Measurements from ENCODE around the gene SIDT1.

The SIDT1 gene

DNA sequence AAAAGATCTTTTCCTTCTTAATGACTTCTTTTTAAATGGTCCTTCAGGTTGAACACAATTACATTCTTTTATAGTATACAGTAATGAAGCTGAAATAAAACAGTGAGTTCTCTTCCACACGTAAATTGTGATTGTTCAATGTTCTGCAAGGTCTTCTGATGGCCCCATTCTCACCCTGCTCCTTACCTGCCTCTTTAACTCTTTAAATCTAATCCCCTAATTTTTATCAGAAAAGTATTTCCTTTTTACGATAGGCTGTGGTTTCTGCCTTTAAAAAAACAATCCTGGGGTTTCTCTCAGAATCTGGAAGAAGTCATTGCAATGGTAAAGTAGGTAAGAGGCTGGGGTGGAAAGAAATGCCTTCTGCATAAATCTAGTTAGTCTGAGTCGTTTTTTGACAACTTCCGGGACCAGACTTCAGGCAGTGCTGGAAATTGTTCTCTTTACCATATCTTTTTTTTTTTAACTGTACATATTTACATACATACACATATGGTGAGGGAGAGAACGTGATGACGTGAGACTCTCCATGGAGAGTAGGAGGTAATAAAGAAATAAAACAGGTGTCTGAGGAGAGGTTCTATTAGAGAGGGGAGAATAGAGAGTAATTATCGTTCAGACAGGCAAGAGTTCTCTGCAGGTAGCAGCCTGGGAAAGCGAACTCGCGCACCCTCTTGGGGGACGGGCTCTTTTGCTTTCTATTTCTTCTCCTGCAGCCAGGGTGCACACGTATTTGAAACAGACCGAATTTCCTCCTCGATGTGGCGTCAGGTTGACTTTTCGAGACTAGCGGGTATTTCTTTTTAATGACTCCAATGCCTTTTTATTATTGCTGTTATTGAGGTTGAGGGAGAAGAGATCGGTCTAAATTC is at the start of gene SIDT1:
Gene SIDT1 (plus strand): TSS at position 730 of the 872 bp plus-strand sequence. CDS start 467 bp downstream, outside the sequence.
- no peak for FAIRE-seq

DNA sequence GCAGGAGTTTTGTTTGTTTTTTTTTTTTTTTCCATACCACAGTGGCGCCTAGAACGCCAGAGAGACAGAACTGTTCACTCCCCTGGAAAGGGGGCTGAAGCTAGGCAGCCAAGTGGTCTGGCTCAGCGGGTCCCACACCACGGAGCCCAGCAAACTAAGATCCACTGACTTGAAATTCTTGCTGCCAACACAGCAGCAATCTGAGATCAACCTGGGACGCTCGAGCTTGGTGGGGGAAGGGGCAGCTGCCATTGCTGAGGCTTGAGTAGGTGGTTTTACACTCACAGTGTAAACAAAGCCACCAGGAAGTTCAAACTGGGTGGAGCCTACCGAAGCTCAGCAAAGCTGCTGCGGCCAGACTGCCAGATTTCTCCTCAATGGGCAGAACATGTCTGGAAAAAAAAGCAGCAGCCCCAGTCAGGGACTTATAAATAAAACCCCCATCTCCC is 47.2 kb upstream of the SIDT1 start:
- no peak for FAIRE-seq

DNA sequence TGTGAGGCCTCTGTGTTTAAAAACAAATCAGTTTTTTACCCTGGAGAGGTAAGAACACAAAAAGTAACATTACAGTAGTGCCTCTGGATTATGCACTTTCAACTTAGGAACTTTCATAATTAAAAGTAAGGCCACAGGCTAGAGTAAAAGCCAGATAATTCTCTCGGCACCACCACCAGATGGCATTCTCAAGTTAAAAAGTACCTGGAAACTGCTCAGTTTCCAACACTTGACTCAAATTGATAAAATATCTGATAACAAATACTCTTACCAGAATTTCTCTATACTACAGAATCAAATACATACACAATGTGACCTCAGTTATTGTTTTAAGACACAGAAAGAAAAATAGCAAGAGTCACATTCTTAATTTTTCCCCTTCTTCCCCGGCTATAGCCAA is 37.3 kb upstream of the SIDT1 start:
- FAIRE-seq, result peak; percentile 55

DNA sequence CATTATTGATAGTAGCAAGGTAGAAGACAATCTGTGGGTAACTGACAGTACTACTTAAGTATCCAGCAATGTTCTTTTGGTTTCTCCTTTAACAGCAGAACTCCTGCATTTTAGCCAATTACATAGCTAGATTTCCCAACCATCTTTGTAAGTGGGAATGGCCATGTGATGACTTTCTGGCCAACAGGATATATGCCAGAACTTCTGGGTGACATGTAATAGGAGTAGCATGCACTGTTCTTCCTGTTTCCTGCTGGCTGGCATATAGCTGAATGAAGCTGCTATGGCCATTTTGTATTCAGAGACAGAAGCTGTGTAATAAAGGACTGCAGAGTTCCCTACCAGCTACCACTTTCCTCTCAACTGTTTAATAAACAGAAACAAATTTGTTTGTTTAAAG is 35.4 kb upstream of the SIDT1 start:
- no peak for FAIRE-seq

DNA sequence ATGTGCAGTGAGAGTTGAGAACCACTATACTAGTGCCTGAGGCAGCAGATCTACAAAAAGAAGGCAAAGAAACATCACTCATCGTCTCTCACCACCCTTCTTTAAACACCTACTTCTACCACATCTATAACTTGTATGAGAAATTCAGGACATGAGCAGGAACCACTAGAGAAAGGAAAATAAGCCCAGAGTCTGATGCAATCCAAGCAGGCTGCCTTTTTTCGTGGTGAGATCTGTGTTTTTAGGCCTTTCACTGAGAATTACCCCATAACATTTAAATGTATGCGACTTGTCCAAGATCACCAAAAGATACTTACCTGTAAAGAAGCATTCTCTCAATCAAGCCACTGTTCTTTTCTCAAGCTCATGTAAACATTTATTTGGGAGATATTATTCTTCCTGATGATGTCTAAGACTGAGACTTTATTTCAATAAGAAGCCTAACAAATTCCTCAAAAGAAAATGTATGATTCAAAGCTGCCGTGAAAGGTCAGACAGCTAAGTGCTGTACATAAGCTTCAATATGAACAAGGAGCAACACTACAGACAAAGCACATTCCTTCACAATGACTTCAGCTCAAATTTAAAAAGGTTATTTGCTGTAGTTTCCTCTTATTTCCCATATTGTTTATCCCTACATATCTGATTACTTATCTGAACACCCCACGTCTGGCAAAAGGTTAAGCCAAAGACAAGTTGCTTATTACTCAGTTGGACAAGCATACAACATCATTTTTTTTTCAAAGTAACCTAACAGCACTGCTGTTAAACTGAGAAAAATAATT is 33.9 kb upstream of the SIDT1 start:
- no peak for FAIRE-seq

DNA sequence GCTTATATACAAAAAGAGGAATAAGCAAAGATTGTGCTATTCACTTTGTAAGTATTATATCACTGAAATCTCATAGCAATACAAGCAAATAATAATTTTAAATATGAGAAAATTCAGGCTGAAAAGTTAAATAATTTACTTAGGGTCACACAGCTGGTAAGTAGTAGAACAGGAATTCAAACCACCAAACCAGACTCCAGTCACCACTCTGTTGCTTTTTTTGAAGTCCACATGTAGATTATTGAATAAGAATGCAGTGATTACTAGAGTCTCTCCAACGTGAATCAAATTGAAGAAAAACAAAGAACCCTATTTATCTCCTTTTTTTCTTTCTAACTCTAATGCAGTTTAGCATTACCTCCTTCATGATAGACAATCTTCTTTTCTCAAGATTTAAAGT is 33.3 kb upstream of the SIDT1 start:
- FAIRE-seq, result no peak

DNA sequence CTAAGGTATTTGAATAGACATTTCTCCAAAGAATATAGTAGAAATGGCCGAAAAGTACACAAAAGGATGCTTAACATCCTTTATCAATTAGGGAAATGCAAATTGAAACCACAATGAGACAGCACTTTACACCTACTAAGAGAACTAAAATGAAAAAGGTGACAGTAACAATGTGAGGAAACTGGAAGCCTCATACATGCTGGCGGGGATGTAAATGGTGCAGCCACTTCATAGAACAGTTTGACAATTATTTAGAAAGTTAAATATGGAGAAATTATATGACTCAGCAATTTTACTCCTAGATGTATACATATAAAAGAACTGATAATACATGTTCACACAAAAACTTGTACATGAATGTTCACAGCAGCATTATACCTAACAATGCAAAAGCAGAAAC is 30.8 kb upstream of the SIDT1 start:
- FAIRE-seq, result no peak

DNA sequence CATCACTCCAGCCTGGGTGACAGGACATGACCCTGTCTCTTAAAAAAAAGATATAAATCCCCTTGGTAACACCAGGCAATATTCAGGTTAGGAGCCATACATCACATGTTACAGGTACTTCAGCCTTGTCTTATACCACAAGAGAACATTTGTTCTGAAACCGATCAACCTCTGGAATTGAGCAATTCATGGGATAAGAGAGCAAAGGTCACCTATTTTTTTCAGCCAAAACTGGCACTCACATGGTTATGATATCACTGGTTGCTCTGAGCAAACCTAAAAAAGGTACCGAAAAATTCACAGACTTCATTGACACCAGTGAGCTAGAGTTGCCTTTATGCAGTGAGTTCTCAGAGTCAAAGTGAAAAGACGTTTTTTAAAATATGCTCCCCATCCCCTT is 26.5 kb upstream of the SIDT1 start:
- FAIRE-seq, result no peak

DNA sequence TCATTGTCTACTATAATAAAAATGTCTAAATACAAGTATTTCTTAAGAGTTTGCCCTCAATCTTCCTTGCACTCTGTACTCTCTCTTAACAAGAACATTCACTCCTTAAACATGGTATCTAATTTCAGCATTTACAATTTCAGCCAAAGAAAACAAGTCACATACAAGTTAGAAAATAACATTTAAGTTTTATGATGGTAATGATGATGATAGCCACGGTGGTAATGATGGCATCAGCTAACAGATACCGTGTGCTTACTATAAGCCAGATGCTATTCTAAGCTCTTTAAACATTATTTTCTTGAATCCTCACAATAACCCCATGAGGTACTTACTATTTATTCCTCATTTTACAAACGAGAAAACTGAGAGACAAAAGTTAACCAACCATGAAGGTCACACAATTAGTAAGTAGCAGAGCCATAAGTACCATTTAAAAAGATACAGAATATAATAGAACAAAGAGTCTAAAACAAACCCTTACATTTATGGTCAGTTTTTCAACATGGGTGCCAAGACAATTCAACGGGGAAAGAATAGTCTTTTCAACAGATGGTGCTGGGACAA is 24.8 kb upstream of the SIDT1 start:
- no peak for FAIRE-seq

DNA sequence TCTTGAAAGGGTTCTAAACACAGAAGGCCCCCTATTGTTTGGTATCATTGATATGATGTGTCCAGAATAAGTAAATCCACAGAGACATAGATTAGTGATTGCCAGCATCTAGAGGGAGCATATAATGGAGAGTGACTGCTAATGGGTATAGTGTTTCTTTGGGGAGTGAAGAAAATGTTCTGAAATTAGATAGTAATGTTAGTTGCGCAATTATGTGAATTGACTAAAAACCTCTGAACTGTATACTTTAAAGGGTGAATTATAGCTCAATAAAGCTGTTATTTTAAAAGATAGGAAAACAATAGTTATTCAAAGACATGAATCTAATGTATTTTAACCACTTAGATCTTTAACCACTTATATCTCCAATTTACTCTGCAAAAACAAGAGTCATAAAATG is 23.4 kb upstream of the SIDT1 start:
- FAIRE-seq, result peak; percentile 8

DNA sequence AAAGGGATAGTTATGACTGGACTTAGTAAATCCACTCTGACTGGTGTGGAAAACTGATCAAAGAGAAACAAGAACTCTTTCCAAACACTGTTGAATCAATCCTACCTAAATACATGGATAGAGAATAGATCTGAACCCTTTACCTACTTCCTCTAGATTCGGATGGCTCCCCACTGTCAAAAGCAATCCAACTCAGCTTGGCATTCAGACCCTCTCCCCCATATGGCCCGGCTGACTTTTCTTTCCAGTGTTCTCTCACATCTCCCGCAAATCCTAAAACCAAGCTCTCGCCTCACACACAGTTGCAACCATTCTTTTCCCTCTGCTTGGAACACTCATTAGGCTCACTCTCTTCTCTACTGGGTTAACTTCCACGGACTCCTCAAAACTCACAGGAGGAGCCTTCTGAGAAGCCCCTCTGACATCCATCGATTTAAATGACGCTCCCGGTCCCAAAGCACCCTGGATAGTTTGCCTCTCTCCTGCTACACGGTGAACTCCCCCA is 18.0 kb upstream of the SIDT1 start:
- no peak for FAIRE-seq

DNA sequence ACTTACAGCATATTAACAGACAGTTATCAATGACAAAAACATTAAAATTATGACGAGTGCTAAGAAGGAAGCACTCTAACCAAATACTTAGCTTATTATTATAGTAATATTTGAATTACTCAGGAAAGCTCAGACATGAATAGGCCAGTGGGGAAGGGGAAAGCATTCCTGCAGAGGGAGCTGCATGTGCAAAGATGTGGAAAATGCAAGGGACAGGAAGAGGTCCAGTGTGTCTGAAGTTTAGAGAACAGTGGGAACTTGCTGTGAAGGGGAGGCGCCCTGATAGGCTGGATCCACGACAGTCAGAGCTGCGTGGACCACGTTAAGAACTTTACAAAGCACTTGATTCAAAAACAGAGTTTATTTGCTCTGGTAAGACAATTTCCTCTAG is 16.2 kb upstream of the SIDT1 start:
- FAIRE-seq, result no peak

DNA sequence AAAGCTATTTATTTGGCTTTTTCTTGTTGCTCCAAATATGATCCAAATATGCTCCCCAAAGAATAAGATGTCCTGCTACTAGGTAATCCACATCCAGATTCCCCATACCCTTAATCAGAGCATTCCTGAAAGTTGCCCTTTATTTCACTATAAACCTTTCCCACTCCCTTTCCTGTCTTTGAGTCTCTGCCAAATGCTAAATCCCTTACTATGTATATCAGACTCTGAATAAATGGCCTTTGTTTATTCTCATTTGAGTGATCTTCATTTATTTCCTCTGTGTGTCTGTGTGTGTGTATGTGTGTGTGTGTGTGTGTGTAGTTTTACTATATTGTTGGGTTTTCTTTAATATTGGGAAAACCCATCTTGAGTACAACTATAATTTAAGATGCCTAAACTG is 10.4 kb upstream of the SIDT1 start:
- no peak for FAIRE-seq

DNA sequence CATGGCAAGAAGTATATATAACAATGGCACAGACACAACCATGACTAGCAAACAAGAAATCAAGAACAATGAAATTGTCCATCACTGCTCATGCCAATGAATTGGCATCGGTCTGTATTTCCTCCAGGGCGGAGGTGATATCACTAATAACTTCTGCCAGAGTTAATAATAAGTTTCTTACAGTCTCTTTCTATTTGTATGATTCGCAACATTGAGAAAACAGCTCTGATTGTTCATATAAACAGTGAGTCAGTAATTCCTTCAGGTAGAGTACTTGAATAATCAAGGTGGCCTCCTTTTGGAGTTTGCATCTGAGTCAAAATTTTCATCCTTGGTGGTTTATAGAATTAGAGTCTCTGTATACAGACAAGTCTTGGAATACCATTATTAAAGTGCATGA is 9.1 kb upstream of the SIDT1 start:
- FAIRE-seq, result no peak

DNA sequence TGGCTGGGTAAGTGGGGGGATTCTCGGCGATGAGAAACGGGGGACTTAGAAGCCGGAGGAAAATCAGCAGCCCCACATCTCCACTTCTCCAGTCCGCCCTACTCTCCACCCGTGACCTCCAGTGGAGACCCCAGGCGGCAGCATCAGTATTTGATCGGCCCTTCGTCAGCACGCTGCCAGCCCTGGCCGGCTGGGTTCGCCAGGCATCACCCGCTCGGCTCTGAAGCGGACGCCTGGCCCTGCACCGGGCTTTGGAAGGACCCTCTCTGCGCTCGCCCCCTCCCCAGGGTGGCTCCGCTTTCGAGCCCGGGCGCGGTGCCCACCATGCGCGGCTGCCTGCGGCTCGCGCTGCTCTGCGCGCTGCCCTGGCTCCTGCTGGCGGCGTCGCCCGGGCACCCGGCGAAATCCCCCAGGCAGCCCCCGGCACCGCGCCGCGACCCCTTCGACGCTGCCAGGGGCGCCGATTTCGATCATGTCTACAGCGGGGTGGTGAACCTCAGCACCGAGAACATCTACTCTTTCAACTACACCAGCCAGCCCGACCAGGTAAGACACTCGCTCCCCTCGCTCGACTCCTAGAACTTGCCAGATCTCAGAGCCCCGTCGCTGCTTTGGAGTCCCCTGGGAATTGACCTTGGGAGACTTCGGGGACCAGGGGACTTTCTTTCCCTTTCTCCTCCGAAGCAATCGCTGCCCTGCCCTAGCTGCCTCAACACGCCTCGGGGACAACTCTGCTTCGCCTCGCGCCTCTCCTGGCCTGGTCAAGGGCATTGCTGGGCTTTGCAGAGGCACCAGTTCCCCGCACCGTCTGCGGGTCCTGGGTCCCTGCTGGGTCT is 561 bp downstream of the SIDT1 start:
- no peak for FAIRE-seq

DNA sequence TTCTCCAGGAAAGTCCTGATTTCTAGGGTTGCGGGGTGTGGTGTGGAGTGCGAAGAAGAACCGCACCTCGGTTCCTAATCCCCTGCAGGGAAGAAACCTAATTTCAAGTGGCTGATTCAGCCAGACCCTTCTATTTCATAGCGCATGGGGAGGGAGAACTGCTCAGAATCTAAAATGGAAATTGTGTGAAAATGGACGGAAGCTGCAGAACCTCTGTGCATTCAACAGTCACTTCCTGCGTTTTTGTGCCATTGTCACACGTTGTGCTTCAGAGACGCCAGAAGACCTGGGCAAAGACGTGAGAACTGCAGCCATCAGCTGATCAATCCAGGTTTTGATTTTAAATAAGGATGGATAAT is 1.2 kb downstream of the SIDT1 start:
- no peak for FAIRE-seq

DNA sequence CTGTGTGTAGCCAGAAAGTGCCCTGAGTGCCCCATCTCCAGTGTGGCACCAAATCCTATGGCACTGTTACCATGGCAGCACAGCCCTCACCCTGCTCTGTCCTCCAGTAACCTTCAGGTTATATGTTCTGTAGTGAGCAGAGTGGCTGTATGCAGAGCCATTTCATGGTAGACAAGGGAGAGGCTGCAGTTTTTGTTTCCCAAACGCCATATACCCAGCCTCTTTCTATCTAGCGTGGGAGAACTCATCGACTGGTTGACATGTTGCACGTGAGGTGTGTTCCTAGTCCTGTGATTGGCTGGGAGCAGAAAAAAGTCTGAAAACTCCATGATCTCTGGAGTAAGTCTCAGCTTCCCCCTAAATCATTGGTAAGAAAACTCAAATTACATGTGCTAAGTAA is 2.0 kb downstream of the SIDT1 start:
- FAIRE-seq, result no peak

DNA sequence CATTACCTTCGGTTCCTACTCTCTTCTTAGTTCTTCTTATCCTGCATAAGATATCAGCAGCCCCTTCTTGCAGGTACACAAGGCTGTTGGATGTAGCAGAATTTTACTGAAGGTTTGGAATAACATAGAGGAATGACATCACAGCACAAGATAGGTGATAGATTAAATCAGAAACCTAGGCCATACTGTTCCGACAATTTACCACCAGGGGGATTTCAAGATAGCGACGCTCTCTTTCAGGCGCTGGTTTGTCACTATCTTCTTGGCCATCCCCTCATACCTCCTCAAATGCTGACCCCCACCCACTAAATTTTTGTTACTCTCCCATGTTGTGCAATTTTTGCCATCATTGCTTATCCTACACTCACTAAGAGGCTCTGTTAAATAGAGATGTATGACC is 3.5 kb downstream of the SIDT1 start:
- FAIRE-seq, result no peak

DNA sequence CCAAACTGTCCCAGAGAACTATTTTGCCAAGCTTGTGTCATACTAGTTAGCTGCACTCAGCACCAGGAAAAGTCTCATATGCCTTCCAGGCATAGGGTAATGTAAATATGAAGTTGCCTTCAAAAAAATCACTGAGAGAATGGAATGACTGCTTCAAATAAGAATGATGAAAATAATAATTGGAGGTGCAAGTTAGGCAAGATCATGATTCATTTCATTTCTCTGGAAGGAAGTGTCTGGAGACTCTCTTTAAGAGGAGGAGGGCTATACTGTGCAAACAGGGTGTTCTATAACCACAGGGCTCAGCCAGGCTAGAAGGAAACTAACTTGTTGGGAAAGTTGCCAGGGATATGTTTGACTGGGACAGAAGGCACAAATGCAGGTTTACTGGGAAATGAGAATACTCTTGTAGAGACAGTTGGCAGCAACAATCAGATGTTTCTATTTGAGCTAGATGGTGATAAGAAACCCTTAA is 4.3 kb downstream of the SIDT1 start:
- no peak for FAIRE-seq

DNA sequence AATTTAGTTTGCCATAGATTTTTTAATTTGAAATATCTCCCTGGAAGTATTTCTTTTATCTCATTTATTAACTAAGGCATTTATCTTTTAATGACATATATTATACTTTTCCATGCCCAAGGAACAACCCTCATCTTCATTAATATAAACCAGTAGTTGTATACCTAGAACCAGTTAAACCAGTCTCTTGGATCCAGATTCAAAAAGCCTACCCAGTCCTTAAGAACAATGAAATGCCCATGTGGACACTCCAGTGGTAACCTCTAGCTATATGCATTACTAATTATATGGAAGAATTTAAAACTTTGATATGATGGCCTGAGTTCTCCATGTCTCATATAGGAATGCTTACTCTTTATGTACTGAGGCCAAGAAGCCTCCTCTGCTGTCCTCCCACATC is 4.8 kb downstream of the SIDT1 start:
- no peak for FAIRE-seq

DNA sequence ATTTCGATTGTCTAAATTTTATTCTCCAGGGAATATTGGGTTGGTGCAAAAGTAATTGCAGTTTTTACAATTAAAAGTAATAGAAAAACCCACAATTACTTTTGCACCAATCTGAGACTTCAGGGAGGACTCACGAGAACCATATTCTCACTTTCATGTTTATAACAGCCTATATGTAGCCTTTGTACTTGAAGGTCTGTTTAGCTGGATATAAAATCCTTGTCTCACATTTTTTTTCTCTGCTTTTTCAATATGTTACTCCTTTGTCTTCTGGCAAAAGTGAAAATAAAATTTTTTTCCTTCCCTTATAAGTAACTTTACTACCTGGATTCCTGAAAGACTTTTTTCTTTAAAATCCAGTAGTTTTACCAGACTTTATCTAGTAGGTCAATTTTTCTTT is 9.2 kb downstream of the SIDT1 start:
- no peak for FAIRE-seq

DNA sequence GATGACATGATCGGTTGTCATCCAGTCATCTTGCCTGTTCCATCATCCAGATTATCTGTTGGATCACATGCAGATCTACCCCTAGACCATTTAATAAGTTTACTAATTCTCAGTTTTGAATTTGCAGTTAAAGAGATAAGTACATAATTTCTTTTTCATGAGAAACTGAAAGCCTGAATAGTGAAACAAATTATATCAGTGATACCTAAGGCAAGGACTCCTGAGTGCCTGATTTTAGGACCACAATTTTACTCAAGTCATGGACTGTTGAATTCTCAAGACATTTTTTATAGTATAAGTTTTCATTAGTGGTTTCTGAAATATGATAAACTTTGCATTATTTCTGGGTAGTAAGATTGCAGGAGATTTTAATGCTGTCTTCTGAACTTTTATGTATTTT is 13.2 kb downstream of the SIDT1 start:
- no peak for FAIRE-seq

DNA sequence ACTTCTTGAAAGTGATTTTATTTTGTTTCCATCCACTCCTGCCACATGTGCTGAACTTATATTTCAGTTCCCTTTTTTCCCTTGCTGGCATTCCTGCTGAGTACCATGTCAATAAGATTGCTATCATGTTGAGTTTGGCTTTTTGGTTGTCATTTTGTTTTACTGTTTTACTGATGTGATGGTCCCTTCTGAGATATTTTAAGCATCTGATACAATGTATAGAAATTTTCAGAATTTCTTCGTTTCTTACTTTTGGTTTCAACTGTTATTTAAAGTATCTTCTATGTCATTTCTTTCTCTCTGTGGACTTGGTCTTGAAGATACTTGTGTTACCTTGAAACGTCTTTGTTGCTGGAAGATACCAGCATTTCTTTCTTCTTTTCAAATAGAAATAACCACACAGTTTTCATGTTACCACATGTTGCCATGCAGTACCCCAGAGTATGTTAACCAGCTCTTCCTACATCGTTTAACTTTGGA is 14.1 kb downstream of the SIDT1 start:
- FAIRE-seq, result no peak

Data from G401.6 (cell line).